Endothelial cell (in vitro differentiated cells): ENCODE data around the gene MAP3K3. TPM values are rescaled to one million over a fixed set of nuclear protein-coding genes. Genes with fewer than 3 reads are reported as not detected.

Experiments
- DNase-seq: peaks from one replicate; pipeline ENCODE4 v3.0.0; 2021; ENCODE audit warnings: low spot score
- H3K27ac Mint-ChIP-seq: one replicate; pipeline ENCODE4 v1.8.0; 2021; ENCODE audit warnings: mixed read lengths, inconsistent platforms; ENCODE audit not compliant: unreplicated experiment
- H3K27me3 Mint-ChIP-seq: one replicate; pipeline ENCODE4 v1.8.0; 2021; ENCODE audit warnings: mild to moderate bottlenecking, moderate library complexity, mixed read lengths, inconsistent platforms; ENCODE audit not compliant: unreplicated experiment
- H3K36me3 Mint-ChIP-seq: one replicate; pipeline ENCODE4 v1.8.0; 2021; ENCODE audit warnings: mild to moderate bottlenecking, low read depth, mixed read lengths, inconsistent platforms; ENCODE audit not compliant: unreplicated experiment
- H3K4me1 Mint-ChIP-seq: one replicate; pipeline ENCODE4 v1.8.0; 2021; ENCODE audit warnings: mild to moderate bottlenecking, mixed read lengths, inconsistent platforms; ENCODE audit not compliant: unreplicated experiment
- H3K4me3 Mint-ChIP-seq: one replicate; pipeline ENCODE4 v1.8.0; 2021; ENCODE audit warnings: mild to moderate bottlenecking, mixed read lengths, inconsistent platforms; ENCODE audit not compliant: unreplicated experiment
- H3K9me3 Mint-ChIP-seq: one replicate; pipeline ENCODE4 v1.8.0; 2021; ENCODE audit warnings: mixed read lengths, inconsistent platforms; ENCODE audit not compliant: unreplicated experiment
- total RNA-seq: library from RNA; stranded (reverse); fragmentation: NEBNext Ultra II Directional; extraction: Animal tissue kit (Norgen Biotek cat#: 25700); gene quantifications from one replicate; pipeline ENCODE4 v1.2.1, GENCODE V29; 2021; ENCODE audit not compliant: unreplicated experiment
- TF ChIP-seq, protein P1 (sequence below): fragments of 200-600 bp; sonication (generic); IDR thresholded peaks from one replicate; pipeline ENCODE4 v1.5.0; 2021; ENCODE audit warnings: antibody characterized with exemption; ENCODE audit not compliant: unreplicated experiment

MAP3K3 gene
- total RNA-seq, 1 donor from 2014 or later, result 112 TPM

DNA sequence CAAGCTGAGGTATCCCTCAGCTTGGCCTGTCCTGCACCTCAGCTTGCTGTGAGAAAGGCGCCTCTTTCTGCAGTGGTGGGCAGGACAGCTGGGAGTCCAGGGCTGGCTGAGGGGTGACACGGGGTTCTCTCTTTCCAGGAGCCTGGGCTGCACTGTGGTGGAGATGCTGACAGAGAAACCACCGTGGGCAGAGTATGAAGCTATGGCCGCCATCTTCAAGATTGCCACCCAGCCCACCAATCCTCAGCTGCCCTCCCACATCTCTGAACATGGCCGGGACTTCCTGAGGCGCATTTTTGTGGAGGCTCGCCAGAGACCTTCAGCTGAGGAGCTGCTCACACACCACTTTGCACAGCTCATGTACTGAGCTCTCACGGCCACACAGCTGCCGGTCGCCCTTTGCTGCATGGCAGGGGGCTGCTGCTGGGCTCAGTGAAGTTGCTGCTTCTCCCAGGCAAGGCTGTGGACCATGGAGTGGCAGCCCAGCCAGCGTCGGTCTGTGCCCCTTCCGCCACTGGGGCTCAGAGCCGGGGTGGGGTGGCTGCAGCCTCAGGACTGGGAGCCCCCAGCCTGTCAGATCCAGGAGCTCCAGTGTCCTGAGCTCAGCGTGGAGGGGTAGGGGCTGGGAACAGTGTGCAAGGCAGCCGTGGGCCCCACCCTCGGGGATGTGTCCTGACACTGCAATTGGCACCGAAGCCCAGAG, 71.3 kb downstream of the MAP3K3 start:
- Mint-ChIP-seq H3K27ac (peak overlapping the region; percentile 43), H3K4me3 (peak overlapping the region; percentile 26), H3K36me3 (peaks cover 57% of the 10 kb centered on the region), H3K9me3 (no peaks in the 10 kb centered on the region), H3K4me1 (peaks cover 18% of the 10 kb centered on the region), H3K27me3 (peaks cover 24% of the 10 kb centered on the region)
- TF ChIP-seq, protein P1, sequence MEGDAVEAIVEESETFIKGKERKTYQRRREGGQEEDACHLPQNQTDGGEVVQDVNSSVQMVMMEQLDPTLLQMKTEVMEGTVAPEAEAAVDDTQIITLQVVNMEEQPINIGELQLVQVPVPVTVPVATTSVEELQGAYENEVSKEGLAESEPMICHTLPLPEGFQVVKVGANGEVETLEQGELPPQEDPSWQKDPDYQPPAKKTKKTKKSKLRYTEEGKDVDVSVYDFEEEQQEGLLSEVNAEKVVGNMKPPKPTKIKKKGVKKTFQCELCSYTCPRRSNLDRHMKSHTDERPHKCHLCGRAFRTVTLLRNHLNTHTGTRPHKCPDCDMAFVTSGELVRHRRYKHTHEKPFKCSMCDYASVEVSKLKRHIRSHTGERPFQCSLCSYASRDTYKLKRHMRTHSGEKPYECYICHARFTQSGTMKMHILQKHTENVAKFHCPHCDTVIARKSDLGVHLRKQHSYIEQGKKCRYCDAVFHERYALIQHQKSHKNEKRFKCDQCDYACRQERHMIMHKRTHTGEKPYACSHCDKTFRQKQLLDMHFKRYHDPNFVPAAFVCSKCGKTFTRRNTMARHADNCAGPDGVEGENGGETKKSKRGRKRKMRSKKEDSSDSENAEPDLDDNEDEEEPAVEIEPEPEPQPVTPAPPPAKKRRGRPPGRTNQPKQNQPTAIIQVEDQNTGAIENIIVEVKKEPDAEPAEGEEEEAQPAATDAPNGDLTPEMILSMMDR, result no peak
- DNase-seq, result no peak

DNA sequence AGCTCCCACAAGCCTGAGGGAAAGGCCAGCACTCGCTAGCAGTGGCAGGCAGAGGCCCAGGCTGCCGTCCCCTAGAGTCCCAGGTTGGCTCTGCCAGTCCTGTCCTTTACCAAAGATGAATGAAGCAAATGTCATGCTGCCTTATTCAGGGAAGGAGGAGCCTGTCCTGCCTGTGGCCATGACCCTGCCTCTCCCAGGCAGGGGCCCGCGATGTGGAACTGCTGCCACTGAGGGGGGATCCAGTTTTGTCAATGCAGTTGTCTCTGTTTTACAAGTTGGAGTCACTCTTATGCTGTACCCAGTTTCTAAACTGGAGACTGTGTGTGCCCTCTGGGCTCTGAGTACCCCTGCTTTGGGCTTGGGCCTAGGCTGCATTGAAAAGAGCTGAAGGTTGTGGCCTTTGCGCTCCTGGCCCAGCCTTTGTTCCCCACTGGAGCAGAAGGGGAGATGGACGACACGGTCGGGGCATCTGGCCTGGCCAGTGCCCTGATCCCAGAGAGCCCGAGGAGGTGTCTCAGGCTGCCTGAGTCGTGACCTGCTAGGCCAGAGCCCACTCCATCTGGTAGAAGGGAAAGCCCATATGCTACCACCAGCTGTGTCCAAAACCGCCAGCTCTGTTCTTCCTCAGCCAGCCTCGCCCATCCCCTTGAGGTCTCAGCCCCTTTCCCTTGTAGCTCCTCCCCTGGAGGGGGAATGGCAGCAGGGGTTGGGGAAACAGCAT, 72.2 kb downstream of the MAP3K3 start:
- H3K4me3 Mint-ChIP-seq, result peak overlapping the region; percentile 25
- TF ChIP-seq, protein P1, result no peak

DNA sequence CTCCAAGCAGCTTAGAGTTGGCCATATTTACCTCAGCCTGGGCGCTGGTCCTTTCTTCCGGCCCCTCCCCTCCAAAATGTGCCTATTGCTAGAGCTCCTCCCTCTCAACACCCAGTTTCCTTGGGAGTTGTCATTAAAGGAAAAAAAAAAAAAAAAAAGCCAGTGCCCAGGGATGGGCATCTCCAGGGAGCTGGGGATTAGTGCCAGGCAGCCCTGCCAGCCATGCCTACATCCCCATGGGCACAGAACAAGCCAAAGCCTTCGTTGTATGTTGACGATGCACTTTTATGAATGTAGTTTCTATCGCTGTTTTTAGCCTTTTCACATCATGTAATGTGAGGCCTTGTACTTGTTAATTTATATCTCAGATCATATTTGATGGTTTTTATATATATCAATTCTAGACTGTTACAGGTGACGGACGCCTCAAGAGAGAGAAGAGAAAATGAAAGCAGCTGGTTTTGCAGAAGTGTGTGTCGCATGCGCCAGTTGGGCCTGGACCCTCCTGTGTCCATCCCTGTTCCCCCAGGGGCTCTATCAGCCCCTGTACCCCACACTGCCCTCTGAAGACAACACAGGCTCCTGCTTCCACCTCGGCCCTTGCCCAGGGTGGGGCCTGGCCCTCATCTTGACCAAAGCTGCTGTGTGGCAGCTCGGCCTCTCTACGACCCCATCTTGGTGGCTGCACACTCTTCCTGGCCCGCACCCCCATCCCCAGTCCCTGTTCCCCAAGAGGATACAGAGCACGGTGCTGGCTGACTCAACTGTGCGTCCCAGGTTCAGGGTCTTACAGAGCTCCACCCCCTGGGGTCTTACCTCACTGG, 72.9 kb downstream of the MAP3K3 start:
- Mint-ChIP-seq H3K27ac (no peak overlapping the region), H3K9me3 (no peaks in the 10 kb centered on the region), H3K27me3 (peaks cover 24% of the 10 kb centered on the region), H3K36me3 (peaks cover 44% of the 10 kb centered on the region), H3K4me1 (peaks cover 15% of the 10 kb centered on the region), H3K4me3 (peak overlapping the region; percentile 25)
- TF ChIP-seq, protein P1, result no peak
- DNase-seq, result no peak

More for the DNA sequence above, 72.2 kb downstream of the MAP3K3 start:
- H3K4me1 Mint-ChIP-seq, result peaks cover 15% of the 10 kb centered on the region
- no peaks in the 10 kb centered on the region for H3K9me3 Mint-ChIP-seq
- peaks cover 52% of the 10 kb centered on the region for H3K36me3 Mint-ChIP-seq
- peaks cover 25% of the 10 kb centered on the region for H3K27me3 Mint-ChIP-seq
- H3K27ac Mint-ChIP-seq, result no peak overlapping the region
- DNase-seq, result no peak

DNA sequence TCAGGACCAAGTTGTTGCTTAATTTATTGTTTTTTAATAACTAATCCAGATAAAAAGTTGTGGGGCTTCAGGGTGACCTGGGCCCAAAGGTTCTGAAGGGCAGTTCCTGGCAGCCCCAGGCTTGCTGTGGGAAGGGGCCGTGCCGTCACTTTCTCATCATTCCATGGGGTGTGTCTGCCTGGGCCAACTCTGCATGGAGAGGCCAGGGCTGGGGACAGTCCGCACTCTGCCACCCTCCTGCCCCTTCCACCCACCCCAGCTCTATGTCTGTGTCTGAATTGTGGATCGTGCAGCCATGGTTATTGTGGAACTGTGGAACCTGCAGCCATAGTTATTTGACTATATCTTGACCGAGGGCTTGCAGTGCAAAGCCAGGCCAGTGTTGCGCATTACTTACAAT, 73.7 kb downstream of the MAP3K3 start:
- TF ChIP-seq, protein P1, result no peak
- peaks cover 37% of the 10 kb centered on the region for H3K36me3 Mint-ChIP-seq
- H3K4me3 Mint-ChIP-seq, result peak overlapping the region; percentile 63
- peak overlapping the region; percentile 53 for H3K27ac Mint-ChIP-seq
- H3K27me3 Mint-ChIP-seq, result peaks cover 24% of the 10 kb centered on the region
- no peak for DNase-seq
- H3K9me3 Mint-ChIP-seq, result no peaks in the 10 kb centered on the region
- peaks cover 15% of the 10 kb centered on the region for H3K4me1 Mint-ChIP-seq
